PC-3 (cell line): Measurements from ENCODE around the gene TMIE.

ENCODE experiments used
- EZH2phosphoT487 ChIP-seq: fragments of 300-600 bp; sonication (generic); IDR thresholded peaks from 2 replicates; pipeline ENCODE4 v1.6.1; 2018; ENCODE audit warnings: mild to moderate bottlenecking, antibody characterized with exemption, low read length, borderline replicate concordance
- TF ChIP-seq, protein P1 (sequence below): fragments of 300-600 bp; sonication (generic); conservative IDR thresholded peaks from 2 replicates; pipeline ENCODE4 v1.5.1; 2017; ENCODE audit warnings: antibody characterized with exemption, low read depth, mild to moderate bottlenecking, low read length

DNA sequence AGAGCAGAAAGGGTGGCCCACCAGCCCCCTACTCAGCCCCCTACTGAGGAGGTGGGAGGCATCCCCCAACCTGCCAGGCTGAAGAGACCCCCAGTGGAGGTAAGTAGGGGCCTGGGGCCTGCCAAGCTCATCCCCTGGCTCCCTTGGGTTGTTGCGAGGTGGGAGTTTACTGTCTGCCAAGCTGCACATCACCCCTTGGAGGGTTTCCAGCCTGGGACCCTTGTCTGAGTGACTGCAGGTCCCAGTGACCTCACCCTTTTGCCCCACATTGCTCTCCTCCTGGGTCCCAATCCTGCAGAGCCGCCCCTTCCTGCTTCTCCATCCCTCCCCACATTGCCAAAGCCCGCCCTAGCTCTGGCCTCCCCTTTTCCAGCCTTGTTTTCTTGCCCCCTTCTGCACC, 6.7 kb upstream of the TMIE start:
- TF ChIP-seq, protein P1, sequence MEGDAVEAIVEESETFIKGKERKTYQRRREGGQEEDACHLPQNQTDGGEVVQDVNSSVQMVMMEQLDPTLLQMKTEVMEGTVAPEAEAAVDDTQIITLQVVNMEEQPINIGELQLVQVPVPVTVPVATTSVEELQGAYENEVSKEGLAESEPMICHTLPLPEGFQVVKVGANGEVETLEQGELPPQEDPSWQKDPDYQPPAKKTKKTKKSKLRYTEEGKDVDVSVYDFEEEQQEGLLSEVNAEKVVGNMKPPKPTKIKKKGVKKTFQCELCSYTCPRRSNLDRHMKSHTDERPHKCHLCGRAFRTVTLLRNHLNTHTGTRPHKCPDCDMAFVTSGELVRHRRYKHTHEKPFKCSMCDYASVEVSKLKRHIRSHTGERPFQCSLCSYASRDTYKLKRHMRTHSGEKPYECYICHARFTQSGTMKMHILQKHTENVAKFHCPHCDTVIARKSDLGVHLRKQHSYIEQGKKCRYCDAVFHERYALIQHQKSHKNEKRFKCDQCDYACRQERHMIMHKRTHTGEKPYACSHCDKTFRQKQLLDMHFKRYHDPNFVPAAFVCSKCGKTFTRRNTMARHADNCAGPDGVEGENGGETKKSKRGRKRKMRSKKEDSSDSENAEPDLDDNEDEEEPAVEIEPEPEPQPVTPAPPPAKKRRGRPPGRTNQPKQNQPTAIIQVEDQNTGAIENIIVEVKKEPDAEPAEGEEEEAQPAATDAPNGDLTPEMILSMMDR: no peak
- no peak for TF ChIP-seq EZH2phosphoT487
